ENCODE data around the gene SPSB3. TPM values are rescaled to one million over a fixed set of nuclear protein-coding genes. Genes with fewer than 3 reads are reported as not detected.
A peak's percentile ranks its signal among the peaks of the same experiment; 100 is the strongest.

The SPSB3 gene
- total and polyA plus RNA-seq, 2 of the 4 experiments (the other 2 are of a cell fraction): 9.1 to 30.8 TPM

DNA sequence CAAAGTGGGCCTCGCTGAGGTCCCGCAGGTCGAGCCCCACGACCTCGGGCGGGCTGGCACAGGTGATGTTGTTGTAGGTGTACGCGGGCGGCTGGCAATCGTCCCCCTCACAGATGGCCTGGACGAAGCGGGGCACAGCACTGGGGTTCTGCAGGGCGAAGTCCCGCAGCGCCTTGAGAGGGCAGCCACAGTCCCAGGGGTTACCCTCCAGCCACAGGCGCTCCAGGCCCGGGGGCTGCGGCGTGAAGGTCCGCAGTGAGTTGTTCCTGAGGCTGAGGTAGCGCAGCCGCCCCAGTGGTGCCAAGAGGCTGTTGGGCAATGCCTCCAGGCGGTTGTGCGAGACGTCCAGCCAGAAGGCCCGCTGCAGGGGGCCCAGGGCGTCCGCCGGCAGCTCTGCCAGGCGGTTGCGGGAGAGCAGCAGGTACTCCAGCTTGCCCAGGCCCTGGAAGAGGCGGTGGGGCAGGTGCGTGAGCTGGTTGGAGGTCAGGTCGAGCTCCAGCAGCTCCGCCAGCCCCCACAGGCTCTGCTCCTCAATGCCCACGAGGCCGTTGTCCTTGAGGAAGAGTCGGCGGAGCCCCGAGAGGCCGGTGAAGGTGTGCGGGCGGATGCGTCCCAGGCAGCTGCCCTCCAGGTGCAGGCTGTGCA, 8.4 kb upstream of the SPSB3 start:
- H3K36me3 ChIP-seq (ENCODE audit: control insufficient read depth, insufficient read depth, low read length): peaks cover 33% of the 10 kb centered on the region
- ChIA-PET CTCF (no interaction called here), POLR2A (ENCODE audit: unreplicated experiment) (no interaction called here)
- no peak overlapping the region for H3K27ac ChIP-seq (ENCODE audit: insufficient read depth, low read length)
- H4K8ac ChIP-seq (ENCODE audit: low read depth in 2 of 2, low read length in 2 of 2): no peak overlapping the region
- peak overlapping the region; percentile 55 for H2AK9ac ChIP-seq (replicated peaks; ENCODE audit: low read depth, low read length, poor library complexity)
- H3K27me3 ChIP-seq (ENCODE audit: control insufficient read depth, insufficient read depth, low read length): no peaks in the 10 kb centered on the region
- no peak overlapping the region for H4K5ac ChIP-seq (ENCODE audit: low read depth, low read length)
- dilution Hi-C loops (cut with HindIII; ENCODE audit: low sequenced_read_pairs, unreplicated experiment) (no loop called here), in situ Hi-C loops (cut with MboI; ENCODE audit: low sequenced_read_pairs) (no loop called here), intact Hi-C loops (cut with micrococcal nuclease) (no loop called here)
- H4K20me1 ChIP-seq (ENCODE audit: insufficient read depth, low read length): peaks cover 19% of the 10 kb centered on the region
- no peak overlapping the region for H3K23ac ChIP-seq (ENCODE audit: low read depth, low read length)
- H2BK5ac ChIP-seq (ENCODE audit: low read depth, low read length, poor library complexity, severe bottlenecking): no peak overlapping the region
- H3K4ac ChIP-seq (ENCODE audit: low read depth, low read length): no peak overlapping the region
- no peak overlapping the region for H3K18ac ChIP-seq (ENCODE audit: low read depth, low read length)
- H3K9me1 ChIP-seq (ENCODE audit: insufficient read depth, low read length): 0 out of 2 replicates have a peak, but pooled peaks cover 2% of the 10 kb centered on the region
- DNase-seq: no peak
- no peak overlapping the region for H3K4me2 ChIP-seq (ENCODE audit: low read depth, low read length)
- no peak overlapping the region for H4K91ac ChIP-seq (ENCODE audit: insufficient read depth, low read depth, low read length)
- no peaks in the 10 kb centered on the region for H3K4me1 ChIP-seq (ENCODE audit: control insufficient read depth, insufficient read depth, low read length)
- H2AFZ ChIP-seq (replicated peaks; ENCODE audit: low read length, poor library complexity): no peak overlapping the region
- H3K4me3 ChIP-seq (ENCODE audit: insufficient read depth, low read depth, low read length): no peak overlapping the region
- 96% methylated on average over 29 of the region's 44 CpGs; no CpG with 5 or more reads in 1 of the 2 experiments for WGBS, 2 experiments (ENCODE audit: extremely low coverage in 2 of 2, insufficient read length in 1 of 2)
- no peak overlapping the region for H2BK20ac ChIP-seq (ENCODE audit: low read depth, low read length)
- no TSS peak for BruUV-seq (replicated peaks)
- no peak overlapping the region for H2AK5ac ChIP-seq (ENCODE audit: low read depth, low read length)
- no peak overlapping the region for H3K14ac ChIP-seq (replicated peaks; ENCODE audit: low read depth, low read length)
- ATAC-seq (ENCODE audit: low read depth): no peak
- no peak overlapping the region for H2BK120ac ChIP-seq (ENCODE audit: low read depth, low read length)
- no peak overlapping the region for H2BK15ac ChIP-seq (ENCODE audit: low read depth, low read length)
- H3K9ac ChIP-seq (ENCODE audit: low read depth, low read length): no peak overlapping the region
- no peak for TF ChIP-seq NFE2L2 (IDR thresholded peaks at IDR 0.05; ENCODE audit: low read depth, low read length)
- TF ChIP-seq POLR2A (IDR thresholded peaks at IDR 0.05; ENCODE audit: low read depth, low read length): no peak
- no peak for TF ChIP-seq MAZ (IDR thresholded peaks at IDR 0.05; ENCODE audit: borderline replicate concordance, low read depth, low read length)
- TF ChIP-seq CEBPB (IDR thresholded peaks at IDR 0.05; ENCODE audit: low read depth, low read length): no peak
- TF ChIP-seq, protein P1, sequence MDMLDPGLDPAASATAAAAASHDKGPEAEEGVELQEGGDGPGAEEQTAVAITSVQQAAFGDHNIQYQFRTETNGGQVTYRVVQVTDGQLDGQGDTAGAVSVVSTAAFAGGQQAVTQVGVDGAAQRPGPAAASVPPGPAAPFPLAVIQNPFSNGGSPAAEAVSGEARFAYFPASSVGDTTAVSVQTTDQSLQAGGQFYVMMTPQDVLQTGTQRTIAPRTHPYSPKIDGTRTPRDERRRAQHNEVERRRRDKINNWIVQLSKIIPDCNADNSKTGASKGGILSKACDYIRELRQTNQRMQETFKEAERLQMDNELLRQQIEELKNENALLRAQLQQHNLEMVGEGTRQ (IDR thresholded peaks at IDR 0.05; ENCODE audit: low read depth, low read length): no peak
- H3K9me3 ChIP-seq (ENCODE audit: control insufficient read depth, insufficient read depth, low read length): no peaks in the 10 kb centered on the region
- peaks cover 0 to 17% of the 10 kb centered on the region in 2 experiments; a peak in 2 of 4 replicates for H3K79me1 ChIP-seq (ENCODE audit: low read depth in 1 of 2, low read length in 2 of 2)
- no peak overlapping the region for H3K56ac ChIP-seq (ENCODE audit: extremely low read depth, insufficient read depth, low read length)

Measured in IMR-90 (cell line).